T-helper 2 cell treated with Interferon-gamma antibody and Interleukin-4, amounts not matched to agents 5 μg/mL and 100 μg/mL, for 36 hours (primary cell): ENCODE results near the gene POLR3E.
A peak's percentile ranks its signal among the peaks of the same experiment; 100 is the strongest.

Experiments used
- DNase-seq: peaks from one replicate; pipeline ENCODE4 v3.0.0; 2021; ENCODE audit warnings: low spot score
- H3K27ac Mint-ChIP-seq: one replicate; pipeline ENCODE4 v1.8.0; 2021; ENCODE audit warnings: mild to moderate bottlenecking, mixed read lengths
- H3K27me3 Mint-ChIP-seq: one replicate; pipeline ENCODE4 v1.8.0; 2021; ENCODE audit warnings: low read depth, mixed read lengths
- H3K36me3 Mint-ChIP-seq: one replicate; pipeline ENCODE4 v1.8.0; 2021; ENCODE audit warnings: low read depth, mixed read lengths
- H3K4me1 Mint-ChIP-seq: one replicate; pipeline ENCODE4 v1.8.0; 2021; ENCODE audit warnings: low read depth, mixed read lengths
- H3K4me3 Mint-ChIP-seq: one replicate; pipeline ENCODE4 v1.8.0; 2022; ENCODE audit warnings: mild to moderate bottlenecking, moderate library complexity, mixed read lengths
- H3K9me3 Mint-ChIP-seq: one replicate; pipeline ENCODE4 v1.8.0; 2021; ENCODE audit warnings: mixed read lengths

Gene POLR3E

GRCh38 chr16:22375963-22376640 lies 78.9 kb downstream of the POLR3E start:
- Mint-ChIP-seq H3K4me3 (peak overlapping the region; percentile 44), H3K9me3 (no peaks in the 10 kb centered on the region), H3K27me3 (no peaks in the 10 kb centered on the region)

GRCh38 chr16:22379656-22380055 lies 82.4 kb downstream of the POLR3E start:
- no peak for DNase-seq
- H3K36me3 Mint-ChIP-seq, result no peaks in the 10 kb centered on the region
- H3K27me3 Mint-ChIP-seq, result no peaks in the 10 kb centered on the region
- no peak overlapping the region for H3K4me3 Mint-ChIP-seq
- H3K27ac Mint-ChIP-seq, result no peak overlapping the region
- no peaks in the 10 kb centered on the region for H3K9me3 Mint-ChIP-seq
- H3K4me1 Mint-ChIP-seq, result peaks cover 20% of the 10 kb centered on the region

More at GRCh38 chr16:22375963-22376640, 78.9 kb downstream of the POLR3E start:
- Mint-ChIP-seq H3K4me1 (peaks cover 26% of the 10 kb centered on the region), H3K27ac (no peak overlapping the region), H3K36me3 (peaks cover 18% of the 10 kb centered on the region)
- no peak for DNase-seq

DNA sequence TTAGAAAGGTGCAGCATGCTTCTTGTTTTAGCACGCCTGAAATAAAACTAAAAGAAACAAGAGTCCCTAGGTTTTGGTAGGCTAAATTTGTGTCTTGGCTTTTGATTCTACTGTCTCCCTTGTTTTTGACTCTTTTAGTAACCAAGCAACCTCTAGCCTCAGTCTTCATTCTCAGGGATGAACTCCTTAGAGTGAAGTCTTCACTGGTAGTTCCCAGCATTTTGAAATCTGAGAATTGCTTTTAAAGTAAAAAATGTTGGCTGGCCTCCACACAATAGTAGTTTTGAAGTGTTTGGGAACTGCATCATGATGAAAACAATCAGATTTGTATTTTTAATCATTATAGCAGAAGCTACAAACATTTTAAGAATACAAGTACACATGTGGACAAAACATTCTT lies 83.3 kb downstream of the POLR3E start:
- no peak for DNase-seq
- H3K27ac Mint-ChIP-seq, result no peak overlapping the region
- H3K4me3 Mint-ChIP-seq, result no peak overlapping the region
- no peaks in the 10 kb centered on the region for H3K27me3 Mint-ChIP-seq
- H3K9me3 Mint-ChIP-seq, result no peaks in the 10 kb centered on the region
- peaks cover 15% of the 10 kb centered on the region for H3K4me1 Mint-ChIP-seq
- H3K36me3 Mint-ChIP-seq, result peaks cover 2% of the 10 kb centered on the region

DNA sequence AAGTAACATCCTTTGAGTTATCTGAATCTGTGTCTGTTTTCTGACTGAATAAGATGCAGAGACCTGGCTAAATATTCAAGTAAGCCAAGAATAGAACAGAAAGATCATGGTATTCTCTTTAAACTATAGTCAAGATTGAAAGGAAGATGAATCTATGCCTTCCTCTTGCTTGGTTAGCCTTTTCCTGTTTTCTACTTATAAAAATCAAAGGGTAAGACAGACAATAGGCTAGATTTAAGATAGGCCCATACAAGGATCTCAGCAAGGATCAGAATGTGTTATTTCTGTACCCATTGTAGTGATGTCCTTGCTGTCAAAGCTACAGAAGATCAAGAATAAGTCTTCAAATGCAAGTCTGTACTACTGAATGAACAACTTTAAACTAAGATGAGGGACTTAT lies 84.2 kb downstream of the POLR3E start:
- Mint-ChIP-seq H3K4me3 (peak overlapping the region; percentile 38), H3K36me3 (peaks cover 2% of the 10 kb centered on the region), H3K27ac (peak overlapping the region; percentile 0), H3K4me1 (peaks cover 14% of the 10 kb centered on the region), H3K27me3 (no peaks in the 10 kb centered on the region), H3K9me3 (no peaks in the 10 kb centered on the region)
- no peak for DNase-seq

GRCh38 chr16:22383827-22384226 lies 86.6 kb downstream of the POLR3E start:
- Mint-ChIP-seq H3K4me3 (no peak overlapping the region), H3K36me3 (peaks cover 2% of the 10 kb centered on the region), H3K4me1 (peaks cover 11% of the 10 kb centered on the region), H3K27me3 (no peaks in the 10 kb centered on the region), H3K27ac (no peak overlapping the region), H3K9me3 (no peaks in the 10 kb centered on the region)
- DNase-seq, result no peak
